Panc1 (cell line): ENCODE results near the gene MAP3K20.

Source experiments
- CTCF ChIP-seq: fragments of 450-650 bp; IDR thresholded peaks from 2 replicates; pipeline ENCODE4 v1.5.1; 2017; ENCODE audit warnings: mild to moderate bottlenecking
- POLR2AphosphoS5 ChIP-seq: IDR thresholded peaks from 2 replicates; pipeline ENCODE4 v1.6.1; 2012; ENCODE audit warnings: mild to moderate bottlenecking, low read depth, low read length, moderate library complexity
- REST ChIP-seq, 2 experiments: IDR thresholded peaks; 2 replicates each; pipeline ENCODE4 v1.6.1; 2011 to 2012; ENCODE audit warnings: low read depth in 2 of 2, control low read depth in 1 of 2, low read length in 1 of 2, mild to moderate bottlenecking in 1 of 2, moderate library complexity in 1 of 2; ENCODE audit not compliant: insufficient read depth in 1 of 2
- SIN3A ChIP-seq: IDR thresholded peaks from 2 replicates; pipeline ENCODE4 v1.6.1; 2012; ENCODE audit warnings: low read depth, mild to moderate bottlenecking, low read length, moderate library complexity, borderline replicate concordance; ENCODE audit not compliant: insufficient read depth
- TCF7L2 ChIP-seq: IDR thresholded peaks from 2 replicates; pipeline ENCODE4 v1.6.1; 2011; ENCODE audit warnings: mild to moderate bottlenecking, low read depth, low read length, inconsistent platforms

- no peak for TF ChIP-seq CTCF
- TF ChIP-seq POLR2AphosphoS5: no peak
- no peak for TF ChIP-seq SIN3A
- TF ChIP-seq TCF7L2: no peak
- no peak for TF ChIP-seq REST (IDR thresholded peaks at IDR 0.05; ENCODE audit: insufficient read depth in 1 of 2, low read depth in 2 of 2, low read length in 1 of 2)
Observed at GRCh38 chr2:173226899-173227698, 151.5 kb downstream of the MAP3K20 start.
